Fibroblast of villous mesenchyme (primary cell): ENCODE data around the gene GRM7. TPM values are rescaled to one million over a fixed set of nuclear protein-coding genes. Genes with fewer than 3 reads are reported as not detected.

Experiments
- DNase-seq: peaks from one replicate; pipeline ENCODE4 v3.0.0-alpha.2; 2010; ENCODE audit warnings: low read depth
- H3K4me3 ChIP-seq: 2 replicates; pipeline ENCODE4 v1.5.1; 2011; ENCODE audit warnings: low read depth, mild to moderate bottlenecking, low read length
- CTCF ChIP-seq: IDR thresholded peaks from 2 replicates; pipeline ENCODE4 v1.5.1; 2012; ENCODE audit warnings: low read depth, mild to moderate bottlenecking, low read length; ENCODE audit not compliant: insufficient read depth
- total RNA-seq: library from RNA; depleted of rRNA; stranded (reverse); fragments of >200 nt; gene quantifications from 2 replicates; pipeline ENCODE4 v1.2.3, GENCODE V29; 2012

GRM7 gene
- total RNA-seq, 1 donor: not detected

GRCh38 chr3:7754653-7755441, 893.9 kb downstream of the GRM7 start:
- H3K4me3 ChIP-seq: no peak overlapping the region
- no peak for TF ChIP-seq CTCF
- no peak for DNase-seq

DNA sequence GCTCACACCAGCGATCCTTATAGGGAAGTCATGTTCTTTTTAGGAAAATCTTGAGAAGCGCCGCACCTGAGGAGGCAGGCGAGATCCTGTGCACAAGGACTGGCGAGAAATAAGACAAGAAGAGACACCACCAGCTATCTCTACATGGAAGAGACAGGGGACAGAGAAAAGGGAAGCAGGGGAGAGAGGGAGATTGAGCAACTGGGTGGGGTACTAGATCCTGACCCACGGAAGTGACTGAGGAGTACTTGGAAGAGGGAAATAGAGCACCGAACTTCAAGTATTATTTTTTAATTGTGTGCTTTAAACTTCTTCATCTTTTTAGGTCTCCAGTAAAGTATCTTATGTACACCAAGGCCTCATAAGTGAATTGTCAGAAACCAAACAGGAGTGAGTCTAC, 898.7 kb downstream of the GRM7 start:
- no peak overlapping the region for H3K4me3 ChIP-seq
- DNase-seq: no peak
- TF ChIP-seq CTCF: no peak

- H3K4me3 ChIP-seq: no peak overlapping the region
- DNase-seq: no peak
- no peak for TF ChIP-seq CTCF
These were observed 899.8 kb downstream of the GRM7 start for GRCh38 chr3:7760718-7761117.

- no peak overlapping the region for H3K4me3 ChIP-seq
- TF ChIP-seq CTCF: no peak
- DNase-seq: no peak
These were observed 903.2 kb downstream of the GRM7 start for GRCh38 chr3:7764115-7764514.

GRCh38 chr3:7766530-7766929, 905.6 kb downstream of the GRM7 start:
- TF ChIP-seq CTCF: no peak
- H3K4me3 ChIP-seq: no peak overlapping the region
- DNase-seq: no peak

DNA sequence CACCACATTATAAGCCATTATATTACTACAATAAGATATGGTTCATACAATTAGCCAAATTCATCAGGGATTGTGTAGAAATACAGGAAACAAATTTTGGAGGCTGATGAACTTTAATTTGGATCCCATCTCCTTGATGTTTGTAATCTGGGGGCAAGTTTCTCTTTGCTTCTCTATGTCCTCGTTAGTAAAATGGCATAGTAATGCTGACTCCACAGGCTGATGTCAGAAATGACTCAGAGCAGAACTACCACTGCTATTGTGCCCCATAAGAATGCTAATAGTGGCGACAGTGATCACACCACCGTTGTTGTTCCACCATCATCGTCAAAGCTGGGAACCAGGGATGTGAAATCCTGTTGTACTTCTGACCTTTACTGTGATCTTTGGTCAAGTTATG, 918.4 kb downstream of the GRM7 start:
- no peak for TF ChIP-seq CTCF
- DNase-seq: no peak

GRCh38 chr3:7781395-7781794, 920.5 kb downstream of the GRM7 start:
- DNase-seq: no peak
- no peak for TF ChIP-seq CTCF
- H3K4me3 ChIP-seq: no peak overlapping the region

More for the DNA sequence above, 918.4 kb downstream of the GRM7 start:
- H3K4me3 ChIP-seq: no peak overlapping the region
